Measurements from ENCODE around the gene PPP2R2D.
"Not testable (repeated sequence)": the region's sequence is repeated elsewhere in the genome, so short reads cannot be mapped to it uniquely, and the experiment has no call there.

PPP2R2D gene

GRCh38 chr10:131869344-131869743, 31.5 kb upstream of the PPP2R2D start:
- no peak for DNase-seq

DNA sequence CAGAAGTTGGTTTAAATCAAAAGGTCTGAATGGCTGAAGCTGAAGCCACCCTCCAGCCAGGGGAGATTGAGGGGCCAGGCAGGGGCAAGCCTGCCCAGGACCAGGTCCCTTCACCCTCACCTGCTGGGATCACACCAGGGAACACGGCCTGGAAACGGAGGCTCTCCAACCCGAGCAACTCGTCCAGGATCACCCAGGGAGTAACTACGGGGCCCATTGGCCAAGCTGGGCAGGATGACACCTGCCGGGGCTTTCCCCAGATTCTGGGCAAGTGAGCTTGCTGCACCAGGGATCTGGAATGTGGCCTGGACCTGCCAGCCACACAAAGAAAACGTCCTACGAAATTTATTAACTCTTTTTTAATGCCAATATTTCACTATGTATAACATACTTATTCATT, 30.4 kb upstream of the PPP2R2D start:
- no peak for DNase-seq

GRCh38 chr10:131870831-131871672, 29.8 kb upstream of the PPP2R2D start:
- no peak for DNase-seq

DNA sequence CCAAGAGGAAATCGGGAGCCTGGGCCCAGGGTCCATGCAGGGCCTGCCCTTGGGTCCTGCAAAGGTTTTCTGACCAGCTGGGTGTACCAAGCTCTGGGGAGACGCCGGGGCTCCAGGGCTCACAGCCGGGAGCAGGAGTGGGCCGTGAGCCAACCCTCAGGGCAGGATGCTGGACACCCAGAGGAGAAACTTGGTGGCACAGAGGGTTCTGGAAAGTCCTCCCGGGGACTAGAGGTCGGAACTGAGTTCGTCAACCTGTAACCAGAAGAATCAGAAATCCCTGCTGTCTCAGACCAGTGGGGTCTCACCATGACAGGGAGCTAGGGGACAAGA, 29.2 kb upstream of the PPP2R2D start:
- no peak for DNase-seq

DNA sequence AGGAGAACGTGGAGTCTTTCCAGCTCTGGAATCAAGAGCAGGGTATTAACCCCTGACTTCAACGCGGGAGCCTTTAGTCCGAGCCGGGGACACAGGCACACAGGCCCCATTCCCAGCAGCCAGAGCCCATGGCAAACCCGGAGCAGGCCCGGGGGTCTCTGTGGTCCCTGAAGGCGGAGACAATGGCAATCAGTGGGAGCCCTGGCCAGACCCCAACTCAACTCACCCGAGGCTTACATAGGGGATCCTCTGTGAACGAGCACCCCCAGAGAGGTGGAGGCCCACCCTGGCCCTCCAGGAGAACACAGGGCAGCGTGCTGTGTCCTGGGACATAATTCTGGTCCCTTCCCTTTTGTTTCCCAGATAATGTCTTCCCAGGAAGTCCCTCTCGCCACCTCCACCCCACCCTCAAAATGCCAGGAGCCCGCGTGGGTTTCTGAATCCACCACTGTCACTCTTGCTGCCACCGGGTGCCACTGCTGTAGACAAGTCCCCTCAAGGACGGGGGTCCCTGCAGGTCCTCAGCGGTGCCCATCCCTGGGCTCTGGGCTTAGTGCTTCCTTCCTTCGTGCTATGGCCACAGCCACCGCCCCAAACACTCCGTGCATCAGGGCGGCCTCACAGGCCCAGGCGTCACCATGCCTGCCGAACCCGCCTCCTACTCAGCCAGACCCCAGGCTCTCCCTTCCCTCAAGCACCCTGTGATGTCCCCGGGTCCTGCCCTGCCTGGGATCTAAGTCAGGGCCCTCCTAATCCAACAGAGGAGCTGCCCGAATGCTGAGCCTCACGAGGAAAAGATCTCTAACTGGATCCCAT, 28.6 kb upstream of the PPP2R2D start:
- no peak for DNase-seq

GRCh38 chr10:131872827-131873375, 27.9 kb upstream of the PPP2R2D start:
- no peak for DNase-seq

GRCh38 chr10:131874991-131875451, 25.8 kb upstream of the PPP2R2D start:
- peak; percentile 13 for DNase-seq

- no peak for DNase-seq
Observed at GRCh38 chr10:131875501-131875900, 25.3 kb upstream of the PPP2R2D start.

DNA sequence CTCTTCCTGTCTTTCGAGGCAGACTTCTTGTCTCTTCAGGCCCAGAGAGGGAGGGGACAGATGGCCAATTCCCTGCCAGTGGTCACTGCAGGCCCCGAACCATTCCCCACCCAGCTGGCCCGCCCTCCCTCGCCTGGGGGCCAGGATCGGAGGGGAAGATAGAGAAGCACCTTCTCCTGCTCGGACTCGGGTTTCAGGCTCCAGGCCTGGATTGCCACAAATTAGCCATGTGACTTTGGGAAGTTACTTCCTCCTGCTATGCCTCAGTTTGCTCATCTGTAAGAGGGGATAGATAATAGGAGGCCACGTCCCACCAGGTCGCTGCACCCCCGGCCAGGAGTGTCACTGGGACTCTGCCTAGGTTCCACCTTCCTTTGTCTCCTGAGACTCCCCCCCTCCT, 24.8 kb upstream of the PPP2R2D start:
- DNase-seq = no peak

DNA sequence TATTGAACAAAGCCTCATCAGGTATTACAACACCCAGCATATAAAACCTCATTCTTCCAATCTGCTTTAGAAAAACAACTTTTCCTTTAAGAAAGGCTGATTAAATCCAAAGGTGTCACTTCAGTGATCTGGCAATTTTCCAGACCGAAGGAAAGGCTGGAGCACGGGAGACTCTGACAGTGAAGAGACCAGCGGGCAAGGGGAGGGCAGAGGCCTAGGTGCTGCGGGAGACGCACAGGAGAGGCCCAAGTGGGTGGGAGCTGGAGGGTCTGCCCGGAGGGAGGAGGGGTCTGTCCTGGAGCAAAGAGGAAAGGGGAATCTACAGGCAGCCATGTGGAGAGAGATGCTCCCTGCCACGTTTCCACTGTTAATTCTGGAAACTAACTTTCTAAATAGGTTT, 24.3 kb upstream of the PPP2R2D start:
- DNase-seq = no peak

DNA sequence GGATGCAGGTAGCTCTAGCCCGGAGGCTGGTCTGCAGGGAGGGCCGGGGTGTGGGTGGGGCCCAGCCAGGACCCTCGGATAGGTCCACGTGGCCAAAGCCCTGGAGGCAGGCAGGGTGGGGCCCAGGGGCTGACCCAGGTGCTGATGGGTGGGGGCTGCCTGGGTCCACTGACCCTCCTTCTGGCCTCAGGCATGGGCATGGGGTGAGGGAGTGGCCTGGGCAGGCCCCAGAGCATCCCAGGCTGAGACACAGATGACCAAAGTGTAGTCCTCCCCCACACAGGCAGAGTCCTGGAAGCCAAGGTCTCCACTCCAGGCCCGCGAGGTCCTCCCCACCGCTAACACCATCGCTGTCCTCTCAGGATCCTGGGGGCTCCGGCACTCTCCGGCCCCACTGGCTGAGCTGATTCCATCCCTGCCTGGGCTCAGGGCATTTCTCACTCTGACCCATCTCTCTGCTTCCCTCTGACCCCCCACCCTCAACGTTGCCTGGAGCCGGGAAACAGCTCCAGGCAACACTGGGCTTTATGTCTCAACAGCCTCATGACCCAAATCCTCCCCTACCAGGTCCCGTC, 20.7 kb upstream of the PPP2R2D start:
- DNase-seq = no peak

DNA sequence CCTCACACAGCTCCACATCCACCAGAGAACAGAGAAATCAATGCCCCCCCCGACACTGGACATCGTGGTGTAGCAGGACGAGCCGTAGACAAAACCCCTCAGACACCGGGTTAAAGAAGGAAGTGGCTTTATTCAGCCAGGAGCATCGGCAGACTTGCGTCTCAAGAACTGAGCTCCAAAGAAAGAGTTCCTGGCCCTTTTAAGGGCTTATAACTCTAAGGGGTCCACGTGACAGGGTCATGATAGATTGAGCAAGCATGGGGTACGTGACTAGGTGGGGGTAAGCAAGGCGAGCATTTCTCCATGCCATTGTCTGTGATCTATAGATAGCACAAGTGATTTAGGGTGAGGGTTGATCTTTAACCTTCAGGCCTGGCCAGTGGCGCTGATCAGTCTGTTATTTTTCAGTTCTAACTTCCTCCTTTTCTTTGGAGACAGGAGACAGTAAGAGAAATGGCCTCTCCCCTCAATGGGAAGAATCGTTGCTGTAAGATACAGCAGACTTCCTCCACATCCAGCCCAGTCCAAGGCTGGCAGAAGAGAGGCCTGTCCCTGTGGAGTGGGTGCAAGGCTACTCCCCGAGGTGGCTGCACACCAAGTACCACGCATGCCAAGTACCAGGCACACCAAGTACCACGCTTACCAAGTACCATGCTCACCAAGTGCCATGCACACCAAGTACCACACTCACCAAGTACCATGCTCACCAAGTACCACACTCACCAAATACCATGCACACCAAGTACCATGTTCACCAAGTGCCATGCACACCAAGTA, 19.5 kb upstream of the PPP2R2D start:
- no peak for DNase-seq

DNA sequence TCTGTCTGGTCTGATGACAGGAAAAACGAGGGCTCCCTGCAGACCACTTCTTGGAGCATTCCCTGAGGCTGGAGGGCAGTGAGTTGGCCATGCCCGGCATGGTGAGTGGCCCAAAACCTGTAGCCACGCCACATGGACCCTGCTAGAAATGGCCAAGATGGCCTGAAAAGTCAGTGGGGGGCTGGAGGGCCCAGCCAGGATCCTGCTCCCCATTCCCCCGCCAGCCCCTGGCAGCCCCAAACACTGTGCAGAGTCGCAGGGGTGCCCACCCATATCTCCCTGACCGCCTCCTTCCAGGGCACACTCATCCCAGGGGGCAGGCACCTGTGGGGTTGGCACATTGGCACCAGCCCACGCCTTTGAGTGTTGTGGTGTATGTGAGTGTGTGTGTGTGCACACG, 18.7 kb upstream of the PPP2R2D start:
- DNase-seq = no peak

DNA sequence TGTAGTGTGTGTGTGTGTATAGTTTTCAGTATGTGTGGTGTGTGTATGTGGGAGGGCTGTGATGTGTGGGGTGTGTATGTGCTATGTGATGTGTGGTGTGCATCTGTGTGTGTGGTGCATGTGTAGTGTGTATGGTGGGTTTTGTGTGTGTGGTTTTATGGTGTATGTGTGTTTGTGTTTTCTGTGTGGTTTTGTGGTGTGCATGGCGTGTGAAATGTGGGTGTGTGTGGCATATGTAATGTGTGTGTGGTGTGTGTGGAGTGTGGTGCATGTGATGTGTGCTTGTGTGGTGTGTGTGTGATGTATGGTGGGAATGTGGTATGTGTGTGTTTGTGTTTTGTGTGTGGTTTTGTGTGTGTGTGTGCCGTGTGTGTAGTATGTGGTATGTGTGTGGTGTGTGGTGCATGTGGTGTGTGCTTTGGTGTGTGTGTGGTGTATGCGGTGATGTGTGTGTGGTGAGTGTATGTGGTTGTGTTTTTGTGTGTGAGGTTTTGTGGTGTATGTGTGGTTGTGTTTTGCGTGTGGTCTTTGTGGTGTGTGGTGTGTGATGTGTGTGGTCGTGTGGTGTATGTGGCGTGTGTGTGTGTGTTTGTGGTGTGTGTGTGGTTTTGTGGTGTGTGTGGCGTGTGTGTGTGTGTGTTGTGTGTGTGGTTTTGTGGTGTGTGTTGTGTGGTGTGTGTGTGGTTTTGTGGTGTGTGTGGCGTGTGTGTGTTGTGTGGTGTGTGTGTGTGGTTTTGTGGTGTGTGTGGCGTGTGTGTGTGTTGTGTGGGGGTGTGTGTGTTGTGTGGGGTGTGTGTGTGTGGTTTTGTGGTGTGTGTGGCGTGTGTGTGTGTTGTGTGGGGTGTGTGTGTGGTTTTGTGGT, 18.0 kb upstream of the PPP2R2D start:
- DNase-seq = no peak

DNA sequence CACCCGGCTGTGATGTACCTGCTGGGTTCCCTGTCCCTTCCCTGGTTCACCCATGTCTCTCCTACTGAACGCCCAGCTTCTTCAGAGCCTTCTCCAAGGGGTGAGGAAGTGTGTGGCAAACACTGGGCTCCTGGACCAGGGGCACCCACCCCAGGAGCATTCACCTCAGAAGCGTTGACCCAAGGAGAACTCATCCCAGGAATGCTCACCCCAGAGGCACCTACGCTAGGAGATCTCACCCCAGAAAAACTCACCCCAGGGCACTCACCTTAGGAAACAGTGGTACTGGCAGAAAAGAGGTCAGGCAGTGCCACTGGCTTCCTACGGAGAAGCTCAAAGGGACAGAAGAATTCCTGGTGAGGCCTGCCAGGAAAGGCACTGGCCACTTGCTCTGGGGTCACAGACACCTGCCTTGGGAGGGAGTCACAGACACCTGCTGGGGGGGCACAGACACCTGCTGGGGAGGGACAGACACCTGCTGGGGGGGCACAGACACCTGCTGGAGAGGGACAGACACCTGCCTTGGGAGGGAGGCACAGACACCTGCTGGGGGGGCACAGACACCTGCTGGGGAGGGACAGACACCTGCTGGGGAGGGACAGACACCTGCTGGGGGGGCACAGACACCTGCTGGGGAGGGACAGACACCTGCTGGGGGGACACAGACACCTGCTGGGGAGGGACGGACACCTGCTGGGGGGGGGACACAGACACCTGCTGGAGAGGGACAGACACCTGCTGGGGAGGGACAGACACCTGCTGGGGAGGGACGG, 17.0 kb upstream of the PPP2R2D start:
- DNase-seq = not testable (repeated sequence)

DNA sequence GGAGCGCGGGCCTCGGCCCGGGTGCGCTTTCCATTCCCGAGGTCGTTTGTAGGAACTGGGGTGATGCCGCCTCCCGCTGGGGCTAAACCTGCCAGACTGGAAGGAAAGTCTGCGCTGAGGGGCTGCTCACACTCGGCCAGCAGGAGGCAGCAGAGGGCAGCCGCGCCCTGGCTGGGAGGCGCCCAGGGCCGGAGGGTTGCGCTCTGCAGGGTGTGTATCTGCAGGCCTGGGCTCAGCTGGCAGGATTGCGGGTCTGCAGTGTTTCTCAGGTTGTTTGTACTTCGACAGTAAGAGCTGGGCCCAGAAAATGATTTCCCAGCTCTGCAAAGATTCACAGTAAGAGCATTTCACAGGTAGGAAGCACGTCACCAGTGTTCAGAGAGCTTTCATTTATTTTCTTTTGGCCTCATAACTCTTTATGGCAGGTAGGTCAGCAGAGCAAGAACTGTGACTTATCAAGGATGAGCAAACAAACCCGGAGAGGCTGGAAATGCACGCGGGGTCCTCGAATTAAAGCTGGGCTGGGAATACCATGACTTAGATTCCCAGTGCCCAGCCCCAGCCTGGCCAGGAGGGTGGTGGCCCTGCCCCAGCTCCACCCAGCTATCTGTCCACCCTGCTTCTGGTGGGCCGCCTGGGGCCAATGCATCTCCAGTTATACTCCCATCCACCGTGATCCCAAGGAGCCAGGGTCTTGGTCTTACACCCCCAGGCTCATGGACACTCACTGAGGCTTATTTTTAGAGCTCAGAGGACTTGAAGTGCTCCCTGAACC, 15.2 kb upstream of the PPP2R2D start:
- DNase-seq = no peak

DNA sequence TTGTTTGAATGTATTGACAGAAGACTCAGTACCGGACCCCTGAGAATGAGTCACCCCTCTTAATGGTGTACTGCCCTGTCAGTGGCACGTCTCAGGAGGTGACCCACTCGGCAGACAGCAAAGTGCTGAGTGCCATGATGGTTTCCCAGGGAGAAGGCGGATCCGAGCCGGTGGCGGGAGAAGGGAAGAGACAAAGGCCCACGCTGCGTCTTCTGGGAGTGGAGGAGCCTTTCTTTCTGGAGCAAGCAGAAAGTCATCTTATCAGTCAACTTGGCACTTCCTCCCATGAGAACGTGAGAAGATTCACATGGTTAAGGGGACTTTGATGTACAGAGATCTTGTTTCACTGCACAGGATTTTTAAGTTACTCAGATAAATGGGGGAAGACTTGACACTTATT, 14.6 kb upstream of the PPP2R2D start:
- no peak for DNase-seq

GRCh38 chr10:131888186-131888604, 12.6 kb upstream of the PPP2R2D start:
- no peak for DNase-seq

DNA sequence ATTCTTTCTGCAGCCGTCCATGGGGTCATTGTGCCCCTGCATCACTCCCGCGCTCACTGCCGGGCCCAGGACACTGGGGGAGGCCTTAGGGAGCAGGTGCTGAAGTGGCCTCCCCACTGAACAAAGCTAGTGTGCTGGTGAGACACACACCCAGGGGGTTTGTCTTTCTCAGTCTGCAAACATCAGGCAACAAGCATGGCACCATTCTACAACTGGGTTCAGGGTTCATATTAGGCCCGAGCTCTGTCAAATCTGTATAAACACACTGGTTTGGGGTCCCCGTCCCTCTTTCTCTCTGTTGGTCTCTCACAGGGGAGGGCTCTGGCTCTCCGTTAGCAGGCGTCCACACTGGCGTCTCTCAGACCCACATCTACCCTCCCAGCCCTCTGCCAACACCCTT, 11.1 kb upstream of the PPP2R2D start:
- no peak for DNase-seq
